Cerebellar nuclear complex (tissue), 1 donor: ENCODE measurements around the gene FBLN1.

ENCODE experiments used
- DNase-seq, 2 experiments: peaks; one replicate each; lab custom pipeline; 2025; lab: John Stamatoyannopoulos, UW

The FBLN1 gene

GRCh38 chr22:45504373-45505341 is 2.0 kb downstream of the FBLN1 start:
- DNase-seq = no peak

- no peak for DNase-seq
Measured at GRCh38 chr22:45505991-45506747, 3.5 kb downstream of the FBLN1 start.

- DNase-seq = no peak
Measured at GRCh38 chr22:45506816-45507360, 4.2 kb downstream of the FBLN1 start.

- no peak for DNase-seq
Measured at GRCh38 chr22:45507798-45508197, 5.1 kb downstream of the FBLN1 start.

GRCh38 chr22:45508814-45509213 is 6.1 kb downstream of the FBLN1 start:
- no peak for DNase-seq

GRCh38 chr22:45510376-45511232 is 7.9 kb downstream of the FBLN1 start:
- no peak for DNase-seq

GRCh38 chr22:45511847-45512261 is 9.2 kb downstream of the FBLN1 start:
- no peak for DNase-seq

GRCh38 chr22:45512363-45512762 is 9.7 kb downstream of the FBLN1 start:
- no peak for DNase-seq

GRCh38 chr22:45515676-45516075 is 13.0 kb downstream of the FBLN1 start:
- no peak for DNase-seq

- no peak for DNase-seq
Measured at GRCh38 chr22:45516163-45516562, 13.5 kb downstream of the FBLN1 start.

GRCh38 chr22:45516923-45517675 is 14.4 kb downstream of the FBLN1 start:
- no peak for DNase-seq

- no peak for DNase-seq
Measured at GRCh38 chr22:45518136-45518535, 15.5 kb downstream of the FBLN1 start.

GRCh38 chr22:45518580-45518991 is 15.9 kb downstream of the FBLN1 start:
- DNase-seq = no peak

- DNase-seq = no peak
Measured at GRCh38 chr22:45521178-45521577, 18.5 kb downstream of the FBLN1 start.

- no peak for DNase-seq
Measured at GRCh38 chr22:45522462-45522861, 19.8 kb downstream of the FBLN1 start.

GRCh38 chr22:45524157-45524556 is 21.5 kb downstream of the FBLN1 start:
- no peak for DNase-seq

- no peak for DNase-seq
Measured at GRCh38 chr22:45524966-45525365, 22.3 kb downstream of the FBLN1 start.

GRCh38 chr22:45525480-45525879 is 22.8 kb downstream of the FBLN1 start:
- DNase-seq = no peak

GRCh38 chr22:45526281-45526680 is 23.6 kb downstream of the FBLN1 start:
- DNase-seq = no peak

- no peak for DNase-seq
Measured at GRCh38 chr22:45526768-45527360, 24.2 kb downstream of the FBLN1 start.

- no peak for DNase-seq
Measured at GRCh38 chr22:45527456-45527855, 24.8 kb downstream of the FBLN1 start.
